SK-N-SH (cell line): ENCODE data around the gene SLC38A8. TPM values are rescaled to one million over a fixed set of nuclear protein-coding genes. Genes with fewer than 3 reads are reported as not detected.

ENCODE experiments used
- CTCF ChIA-PET: fragments of 300-600, 350-600 bp; formaldehyde crosslinking; extraction: SDS; loops from one replicate; lab custom pipeline; 2021; lab: Yijun Ruan, JAX
- POLR2A ChIA-PET: fragments of 350-600 bp; sonication (Branson Sonifier 250); formaldehyde crosslinking; extraction: SDS; loops from one replicate; lab custom pipeline; 2020; ENCODE audit warnings: antibody characterized with exemption, inconsistent platforms; lab: Yijun Ruan, JAX
- DNase-seq: peaks from one replicate; pipeline ENCODE4 v3.0.0; 2012
- H2AFZ ChIP-seq: fragments of 200-600 bp; sonication (generic); 2 replicates; pipeline ENCODE4 v1.8.1; 2016; ENCODE audit warnings: antibody characterized with exemption, mild to moderate bottlenecking, low read depth
- H3F3A ChIP-seq: fragments of 200-600 bp; sonication (generic); replicated peaks from 2 replicates; pipeline ENCODE3; 2016; ENCODE audit warnings: antibody characterized with exemption, mild to moderate bottlenecking; ENCODE audit not compliant: insufficient read depth
- H3K27ac ChIP-seq, 2 experiments: fragments of 200-500 bp in 1 of 2; fragments of 200-600 bp in 1 of 2; sonication (Bioruptor generic) in 1 of 2; sonication (generic), shearing (Covaris generic) in 1 of 2; 2 replicates each; pipeline versions ENCODE4 v1.5.1 to v1.6.1; 2014 to 2016; ENCODE audit warnings: low read depth in 2 of 2, inconsistent platforms in 1 of 2, low read length in 1 of 2, mild to moderate bottlenecking in 1 of 2, mixed read lengths in 1 of 2
- H3K27me3 ChIP-seq: fragments of 200-600 bp; sonication (generic), shearing (Covaris generic); 2 replicates; pipeline ENCODE4 v1.6.1; 2016; ENCODE audit warnings: mixed run types; ENCODE audit not compliant: insufficient read depth
- H3K36me3 ChIP-seq, 2 experiments: fragments of 200-500 bp in 1 of 2; fragments of 200-600 bp in 1 of 2; sonication (Bioruptor generic) in 1 of 2; sonication (generic) in 1 of 2; replicated peaks in 1 of 2; 2 replicates each; pipeline versions ENCODE3 to v1.5.1; 2014 to 2016; ENCODE audit warnings: low read length in 1 of 2, mild to moderate bottlenecking in 1 of 2; ENCODE audit not compliant: insufficient read depth in 2 of 2, control insufficient read depth in 1 of 2
- H3K4me1 ChIP-seq, 2 experiments: fragments of 200-500 bp in 1 of 2; fragments of 200-600 bp in 1 of 2; sonication (Bioruptor generic) in 1 of 2; sonication (generic), shearing (Covaris generic) in 1 of 2; 2 replicates each; pipeline versions ENCODE4 v1.5.1 to v1.6.1; 2014 to 2016; ENCODE audit warnings: low read depth in 1 of 2, low read length in 1 of 2, mixed run types in 1 of 2; ENCODE audit not compliant: insufficient read depth in 2 of 2, control insufficient read depth in 1 of 2
- H3K4me2 ChIP-seq: fragments of 200-600 bp; sonication (generic), shearing (Covaris generic); 2 replicates; pipeline ENCODE4 v1.6.1; 2017; ENCODE audit warnings: mixed run types
- H3K4me3 ChIP-seq, 2 experiments: fragments of 200-500 bp in 1 of 2; fragments of 200-600 bp in 1 of 2; sonication (Bioruptor generic) in 1 of 2; sonication (generic), shearing (Covaris generic) in 1 of 2; 2 replicates each; pipeline versions ENCODE4 v1.5.1 to v1.8.1; 2014 to 2016; ENCODE audit warnings: low read depth in 2 of 2, inconsistent platforms in 1 of 2, low read length in 1 of 2, mild to moderate bottlenecking in 1 of 2, mixed read lengths in 1 of 2, moderate library complexity in 1 of 2
- H3K79me2 ChIP-seq: fragments of 200-600 bp; sonication (generic); 2 replicates; pipeline ENCODE4 v1.8.1; 2017; ENCODE audit warnings: mild to moderate bottlenecking; ENCODE audit not compliant: insufficient read depth
- H3K9ac ChIP-seq: fragments of 200-600 bp; sonication (generic); 2 replicates; pipeline ENCODE4 v1.6.1; 2017; ENCODE audit warnings: mixed run types
- H3K9me2 ChIP-seq: fragments of 200-600 bp; sonication (generic); 2 replicates; pipeline ENCODE4 v1.6.1; 2017; ENCODE audit warnings: mixed run types
- H3K9me3 ChIP-seq: fragments of 200-600 bp; sonication (generic); 2 replicates; pipeline ENCODE4 v1.6.1; 2017; ENCODE audit warnings: mixed run types, mild to moderate bottlenecking, moderate library complexity
- H4K20me1 ChIP-seq: fragments of 200-600 bp; sonication (generic); 2 replicates; pipeline ENCODE4 v1.6.1; 2017; ENCODE audit warnings: mild to moderate bottlenecking, mixed run types; ENCODE audit not compliant: insufficient read depth
- EP300 ChIP-seq, 2 experiments: IDR thresholded peaks; 2 replicates each; pipeline versions ENCODE4 v1.4.0 to v1.6.1; 2012; ENCODE audit warnings: borderline replicate concordance in 1 of 2, low read depth in 1 of 2, low read length in 1 of 2
- EZH2phosphoT487 ChIP-seq: fragments of 200-600 bp; sonication (generic); IDR thresholded peaks from 2 replicates; pipeline ENCODE4 v1.6.1; 2017; ENCODE audit warnings: low read depth, mixed run types, mild to moderate bottlenecking, antibody characterized with exemption, moderate library complexity, borderline replicate concordance
- FOXM1 ChIP-seq: IDR thresholded peaks from 2 replicates; pipeline ENCODE4 v1.4.0; 2012; ENCODE audit warnings: low read depth, mild to moderate bottlenecking
- GABPA ChIP-seq: IDR thresholded peaks from 2 replicates; pipeline ENCODE4 v1.4.0; 2012; ENCODE audit warnings: low read depth, mild to moderate bottlenecking
- GATA2 ChIP-seq: sonication (generic); formaldehyde crosslinking; IDR thresholded peaks from 2 replicates; pipeline ENCODE4 v1.5.0; 2020; ENCODE audit warnings: mild to moderate bottlenecking, missing genetic modification reagents
- MEF2A ChIP-seq: IDR thresholded peaks from 2 replicates; pipeline ENCODE4 v1.4.0; 2012; ENCODE audit warnings: low read depth, borderline replicate concordance
- MXI1 ChIP-seq: IDR thresholded peaks from 2 replicates; pipeline ENCODE4 v1.6.1; 2012; ENCODE audit warnings: mild to moderate bottlenecking, low read depth, low read length, improper control_type of control experiment
- NFIC ChIP-seq: IDR thresholded peaks from 2 replicates; pipeline ENCODE4 v1.4.0; 2012; ENCODE audit warnings: borderline replicate concordance
- NRF1 ChIP-seq: IDR thresholded peaks from 2 replicates; pipeline ENCODE4 v1.6.1; 2012; ENCODE audit warnings: low read depth, mild to moderate bottlenecking, low read length
- POLR2AphosphoS5 ChIP-seq: IDR thresholded peaks from 2 replicates; pipeline ENCODE4 v1.6.1; 2012; ENCODE audit warnings: low read depth, low read length
- RAD21 ChIP-seq: IDR thresholded peaks from 2 replicates; pipeline ENCODE4 v1.6.1; 2012; ENCODE audit warnings: mild to moderate bottlenecking, low read length
- RFX5 ChIP-seq: IDR thresholded peaks from 2 replicates; pipeline ENCODE4 v1.6.1; 2012; ENCODE audit warnings: mild to moderate bottlenecking, improper control_type of control experiment, low read length
- RXRA ChIP-seq: IDR thresholded peaks from 2 replicates; pipeline ENCODE4 v1.4.0; 2012; ENCODE audit warnings: low read depth, mild to moderate bottlenecking, borderline replicate concordance
- SIN3A ChIP-seq: IDR thresholded peaks from 2 replicates; pipeline ENCODE4 v1.6.1; 2012; ENCODE audit warnings: low read depth, mild to moderate bottlenecking, low read length, moderate library complexity, borderline replicate concordance
- TAF1 ChIP-seq: IDR thresholded peaks from 2 replicates; pipeline ENCODE4 v1.6.1; 2012; ENCODE audit warnings: low read depth, mild to moderate bottlenecking, low read length, moderate library complexity, borderline replicate concordance
- TCF12 ChIP-seq: IDR thresholded peaks from 2 replicates; pipeline ENCODE4 v1.4.0; 2012
- YY1 ChIP-seq: IDR thresholded peaks from 2 replicates; pipeline ENCODE4 v1.4.0; 2012; ENCODE audit warnings: low read depth, mild to moderate bottlenecking
- WGBS: methylation state at CpG from one replicate; pipeline ENCODE4 v1.1.6; 2017; ENCODE audit warnings: low lambda C conversion rate; 5-methylcytosine and 5-hydroxymethylcytosine counted together
- polyA plus RNA-seq, 3 experiments: library from polyadenylated mRNA; depleted of rRNA; stranded (reverse); fragments of >200 nt; gene quantifications; 2 replicates each; pipeline ENCODE4 v1.2.3, GENCODE V29; 2012
- TF ChIP-seq, protein P1 (sequence below): IDR thresholded peaks from 2 replicates; pipeline ENCODE4 v1.4.0; 2012; ENCODE audit warnings: low read depth, borderline replicate concordance
- TF ChIP-seq, protein P2 (sequence below): IDR thresholded peaks from 2 replicates; pipeline ENCODE4 v1.4.0; 2012; ENCODE audit warnings: low read depth
- TF ChIP-seq, protein P3 (sequence below): IDR thresholded peaks from 2 replicates; pipeline ENCODE4; 2012
- TF ChIP-seq, protein P4 (sequence below): fragments of 150-350 bp; IDR thresholded peaks from 2 replicates; pipeline ENCODE4 v1.6.1; 2017; ENCODE audit warnings: antibody characterized with exemption, low read length, low read depth, borderline replicate concordance

SLC38A8 gene
- polyA plus RNA-seq, 1 of the 3 experiments (the other 2 are of a cell fraction), result not detected

DNA sequence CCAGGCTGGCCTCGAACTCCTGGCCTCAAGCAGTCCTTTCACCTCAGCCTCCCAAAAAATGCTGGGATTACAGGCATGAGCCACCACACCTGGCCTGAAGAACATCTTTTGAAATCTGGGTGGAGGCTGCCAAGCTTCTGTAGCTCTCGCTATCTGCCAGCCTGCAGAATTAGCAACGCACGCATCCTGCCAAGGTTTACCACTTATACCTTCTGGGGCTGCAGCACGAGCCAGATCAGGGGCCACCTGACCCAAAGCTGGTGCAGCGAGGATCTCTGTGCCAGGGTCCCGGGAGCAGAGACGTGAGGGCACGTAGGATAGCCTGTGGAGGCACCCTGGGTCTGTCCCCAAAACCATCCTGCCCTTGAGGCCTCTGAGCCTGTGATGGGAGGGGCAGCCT, 22.2 kb downstream of the SLC38A8 start (continued):
- TF ChIP-seq GABPA (no peak), TAF1 (no peak), FOXM1 (no peak), NRF1 (no peak)

DNA sequence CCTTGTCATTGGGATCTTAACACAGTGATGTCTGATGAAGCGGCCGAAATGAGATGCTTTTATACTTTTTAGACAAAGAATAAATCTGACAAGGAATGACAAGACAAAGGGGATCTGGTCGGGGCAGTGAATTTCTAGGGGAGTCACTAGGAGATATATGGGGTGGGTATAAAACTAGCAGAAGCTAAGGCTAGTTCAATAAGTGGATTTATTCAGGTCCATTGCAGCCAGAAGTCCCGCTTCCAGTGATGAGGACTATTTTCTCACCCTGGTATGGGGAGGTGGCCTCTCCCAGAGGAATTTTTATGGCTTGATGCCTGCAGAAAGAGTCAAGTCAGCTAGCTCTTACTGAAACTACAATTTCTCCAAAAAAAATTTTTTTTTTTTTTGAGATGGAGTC, 23.9 kb downstream of the SLC38A8 start:
- Histone ChIP-seq H3K27ac (no peak overlapping the region), H3K79me2 (no peaks in the 10 kb centered on the region), H3K4me3 (no peak overlapping the region), H2AFZ (no peak overlapping the region), H3K27me3 (no peaks in the 10 kb centered on the region), H4K20me1 (no peaks in the 10 kb centered on the region), H3K9me3 (no peaks in the 10 kb centered on the region), H3K4me1 (no peaks in the 10 kb centered on the region), H3K9me2 (no peaks in the 10 kb centered on the region), H3F3A (no peaks in the 10 kb centered on the region), H3K36me3 (no peaks in the 10 kb centered on the region), H3K9ac (no peak overlapping the region), H3K4me2 (no peak overlapping the region)
- DNase-seq, result no peak
- no peak for TF ChIP-seq MXI1
- no peak for TF ChIP-seq SIN3A
- TF ChIP-seq, protein P1, sequence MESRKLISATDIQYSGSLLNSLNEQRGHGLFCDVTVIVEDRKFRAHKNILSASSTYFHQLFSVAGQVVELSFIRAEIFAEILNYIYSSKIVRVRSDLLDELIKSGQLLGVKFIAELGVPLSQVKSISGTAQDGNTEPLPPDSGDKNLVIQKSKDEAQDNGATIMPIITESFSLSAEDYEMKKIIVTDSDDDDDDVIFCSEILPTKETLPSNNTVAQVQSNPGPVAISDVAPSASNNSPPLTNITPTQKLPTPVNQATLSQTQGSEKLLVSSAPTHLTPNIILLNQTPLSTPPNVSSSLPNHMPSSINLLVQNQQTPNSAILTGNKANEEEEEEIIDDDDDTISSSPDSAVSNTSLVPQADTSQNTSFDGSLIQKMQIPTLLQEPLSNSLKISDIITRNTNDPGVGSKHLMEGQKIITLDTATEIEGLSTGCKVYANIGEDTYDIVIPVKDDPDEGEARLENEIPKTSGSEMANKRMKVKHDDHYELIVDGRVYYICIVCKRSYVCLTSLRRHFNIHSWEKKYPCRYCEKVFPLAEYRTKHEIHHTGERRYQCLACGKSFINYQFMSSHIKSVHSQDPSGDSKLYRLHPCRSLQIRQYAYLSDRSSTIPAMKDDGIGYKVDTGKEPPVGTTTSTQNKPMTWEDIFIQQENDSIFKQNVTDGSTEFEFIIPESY, result no peak
- TF ChIP-seq, protein P2, sequence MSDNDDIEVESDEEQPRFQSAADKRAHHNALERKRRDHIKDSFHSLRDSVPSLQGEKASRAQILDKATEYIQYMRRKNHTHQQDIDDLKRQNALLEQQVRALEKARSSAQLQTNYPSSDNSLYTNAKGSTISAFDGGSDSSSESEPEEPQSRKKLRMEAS, result no peak
- TF ChIP-seq EP300 (IDR thresholded peaks at IDR 0.05; ENCODE audit: borderline replicate concordance in 1 of 2, low read depth in 1 of 2, low read length in 1 of 2), result no peak
- TF ChIP-seq, protein P3, sequence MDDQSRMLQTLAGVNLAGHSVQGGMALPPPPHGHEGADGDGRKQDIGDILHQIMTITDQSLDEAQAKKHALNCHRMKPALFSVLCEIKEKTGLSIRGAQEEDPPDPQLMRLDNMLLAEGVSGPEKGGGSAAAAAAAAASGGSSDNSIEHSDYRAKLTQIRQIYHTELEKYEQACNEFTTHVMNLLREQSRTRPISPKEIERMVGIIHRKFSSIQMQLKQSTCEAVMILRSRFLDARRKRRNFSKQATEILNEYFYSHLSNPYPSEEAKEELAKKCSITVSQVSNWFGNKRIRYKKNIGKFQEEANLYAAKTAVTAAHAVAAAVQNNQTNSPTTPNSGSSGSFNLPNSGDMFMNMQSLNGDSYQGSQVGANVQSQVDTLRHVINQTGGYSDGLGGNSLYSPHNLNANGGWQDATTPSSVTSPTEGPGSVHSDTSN, result no peak
- TF ChIP-seq EZH2phosphoT487, result no peak
- TF ChIP-seq RAD21, result no peak
- TF ChIP-seq POLR2AphosphoS5, result no peak
- TF ChIP-seq RFX5, result no peak
- no peak for TF ChIP-seq RXRA
- no peak for TF ChIP-seq TCF12
- TF ChIP-seq GATA2, result no peak
- TF ChIP-seq YY1, result no peak
- TF ChIP-seq MEF2A, result no peak
- TF ChIP-seq, protein P4, sequence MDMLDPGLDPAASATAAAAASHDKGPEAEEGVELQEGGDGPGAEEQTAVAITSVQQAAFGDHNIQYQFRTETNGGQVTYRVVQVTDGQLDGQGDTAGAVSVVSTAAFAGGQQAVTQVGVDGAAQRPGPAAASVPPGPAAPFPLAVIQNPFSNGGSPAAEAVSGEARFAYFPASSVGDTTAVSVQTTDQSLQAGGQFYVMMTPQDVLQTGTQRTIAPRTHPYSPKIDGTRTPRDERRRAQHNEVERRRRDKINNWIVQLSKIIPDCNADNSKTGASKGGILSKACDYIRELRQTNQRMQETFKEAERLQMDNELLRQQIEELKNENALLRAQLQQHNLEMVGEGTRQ, result no peak
- no peak for TF ChIP-seq NFIC
- WGBS, result 23% methylated on average over 4 of the region's 4 CpGs
- CTCF ChIA-PET, result interaction anchor here (1.2 to 1.5 kb wide), 2 partner anchors 44 to 47 kb away, joined by 3 to 6 read pairs; no protein-coding TSS in a partner anchor
- POLR2A ChIA-PET, result no interaction called here
